Esophagus squamous epithelium (tissue), 5 donors: ENCODE data around the gene FGB. TPM values are rescaled to one million over a fixed set of nuclear protein-coding genes. Genes with fewer than 3 reads are reported as not detected.

Experiments
- DNase-seq: peaks from one replicate; lab custom pipeline; 2025; lab: John Stamatoyannopoulos, UW
- H3K27ac ChIP-seq, 4 donors: fragments of 200-600 bp; sonication (generic); one replicate each; pipeline ENCODE4 v1.5.1; 2016 to 2019; ENCODE audit warnings: mild to moderate bottlenecking in 1 of 4
- H3K27me3 ChIP-seq, 4 donors: fragments of 200-600 bp; sonication (generic); 1 replicate in 3 of 4; 2 replicates in 1 of 4; pipeline versions ENCODE4 v1.5.1 to v1.6.0; 2017 to 2021; ENCODE audit warnings: antibody characterized with exemption in 1 of 4
- H3K36me3 ChIP-seq, 3 donors: fragments of 200-600 bp; sonication (generic); one replicate each; pipeline ENCODE4 v1.5.1; 2016 to 2019
- H3K4me1 ChIP-seq, 3 donors: fragments of 200-600 bp; sonication (generic); one replicate each; pipeline ENCODE4 v1.5.1; 2017 to 2019
- H3K4me3 ChIP-seq, 4 donors: fragments of 200-600 bp; sonication (generic); 1 replicate in 3 of 4; 2 replicates in 1 of 4; pipeline ENCODE4 v1.5.1; 2016 to 2019; ENCODE audit warnings: mild to moderate bottlenecking in 2 of 4, moderate library complexity in 1 of 4
- H3K9me3 ChIP-seq, 3 donors: fragments of 200-600 bp; sonication (generic); one replicate each; pipeline ENCODE4 v1.5.1; 2016 to 2019
- CTCF ChIP-seq, 6 experiments: fragments of 450-650 bp in 4 of 6; fragments of 200-600 bp in 2 of 6; sonication (generic) in 2 of 6; IDR thresholded peaks; one replicate each; pipeline ENCODE4 v1.5.1; 2016 to 2019; ENCODE audit warnings: antibody characterized with exemption in 6 of 6, mild to moderate bottlenecking in 4 of 6, moderate library complexity in 4 of 6
- POLR2A ChIP-seq, 4 donors: fragments of 450-650 bp; IDR thresholded peaks; one replicate each; pipeline ENCODE4 v1.6.1; 2017; ENCODE audit warnings: antibody characterized with exemption in 4 of 4, mild to moderate bottlenecking in 4 of 4, moderate library complexity in 3 of 4
- WGBS, 2 donors: methylation state at CpG; one replicate each; pipeline ENCODE4 v1.1.5; 2018; 5-methylcytosine and 5-hydroxymethylcytosine counted together
- intact Hi-C: fragments of 100-400 bp; cut with DNase I; formaldehyde crosslinking; loops from one replicate; pipeline ENCODE4 v1.15.0; 2022
- total RNA-seq, 4 donors: library from RNA; depleted of rRNA; stranded (reverse); fragments of >200 nt; gene quantifications; one replicate each; pipeline ENCODE4 v1.1.0, GENCODE V29; 2016
- donor health status: DM: yes; HTN: yes; CAD: no.

FGB gene
- total RNA-seq: not detected

- no peak for DNase-seq
- no peak within 1 kb of the TSS for H3K4me3 ChIP-seq
- TF ChIP-seq CTCF (IDR thresholded peaks at IDR 0.05) (no peak), POLR2A (IDR thresholded peaks at IDR 0.05) (no peak)
- H3K9me3 ChIP-seq: no peaks in the 10 kb centered on the region
- H3K27me3 ChIP-seq: no peaks in the 10 kb centered on the region
- 62 to 68% methylated on average over 2 of the region's 2 CpGs for WGBS, 2 donors
- H3K36me3 ChIP-seq: no peaks in the 10 kb centered on the region
- intact Hi-C loops: no loop called here
- H3K4me1 ChIP-seq: no peaks in the 10 kb centered on the region
- H3K27ac ChIP-seq: no peak within 1 kb of the TSS
These were observed at the start of gene FGB for GRCh38 chr4:154562697-154563254. Gene FGB (plus strand): TSS chr4:154563011. CDS start chr4:154563019, 8 bp downstream.

GRCh38 chr4:154516318-154517029, 46.3 kb upstream of the FGB start:
- Histone ChIP-seq H3K27me3 (peaks cover 0 to 6% (median 0%) of the 10 kb centered on the region in 4 donors), H3K27ac (no peak overlapping the region), H3K36me3 (no peaks in the 10 kb centered on the region), H3K4me3 (no peak overlapping the region), H3K4me1 (no peaks in the 10 kb centered on the region), H3K9me3 (no peaks in the 10 kb centered on the region)
- intact Hi-C loops: no loop called here
- 10 to 16% methylated on average over 1 of the region's 1 CpG for WGBS, 2 donors
- TF ChIP-seq CTCF (IDR thresholded peaks at IDR 0.05): no peak
- TF ChIP-seq POLR2A (IDR thresholded peaks at IDR 0.05): no peak
- DNase-seq: no peak

GRCh38 chr4:154517591-154517990, 45.2 kb upstream of the FGB start:
- TF ChIP-seq POLR2A (IDR thresholded peaks at IDR 0.05): no peak
- TF ChIP-seq CTCF (IDR thresholded peaks at IDR 0.05): no peak
- Histone ChIP-seq H3K4me3 (no peak overlapping the region), H3K36me3 (no peaks in the 10 kb centered on the region), H3K9me3 (no peaks in the 10 kb centered on the region), H3K4me1 (no peaks in the 10 kb centered on the region), H3K27ac (no peak overlapping the region), H3K27me3 (peaks cover 0 to under 1% (median 0%) of the 10 kb centered on the region in 4 donors)
- DNase-seq: no peak
- intact Hi-C loops: no loop called here
- WGBS, 2 donors: 65 to 86% methylated on average over 4 of the region's 4 CpGs

- TF ChIP-seq POLR2A (IDR thresholded peaks at IDR 0.05): no peak
- no peak for TF ChIP-seq CTCF (IDR thresholded peaks at IDR 0.05)
- intact Hi-C loops: no loop called here
- Histone ChIP-seq H3K27me3 (peaks cover 0 to 7% (median 0%) of the 10 kb centered on the region in 4 donors), H3K4me1 (no peaks in the 10 kb centered on the region), H3K9me3 (no peaks in the 10 kb centered on the region), H3K27ac (no peak overlapping the region), H3K4me3 (no peak overlapping the region), H3K36me3 (no peaks in the 10 kb centered on the region)
- WGBS, 2 donors: 80 to 89% methylated on average over 4 of the region's 4 CpGs
- DNase-seq: no peak
These were observed 43.6 kb upstream of the FGB start for GRCh38 chr4:154519214-154519613.

- intact Hi-C loops: no loop called here
- no peak for TF ChIP-seq CTCF (IDR thresholded peaks at IDR 0.05)
- TF ChIP-seq POLR2A (IDR thresholded peaks at IDR 0.05): no peak
- Histone ChIP-seq H3K4me1 (no peaks in the 10 kb centered on the region), H3K27ac (no peak overlapping the region), H3K9me3 (no peaks in the 10 kb centered on the region), H3K36me3 (no peaks in the 10 kb centered on the region), H3K27me3 (peaks cover 0 to 7% (median 0%) of the 10 kb centered on the region in 4 donors), H3K4me3 (no peak overlapping the region)
- DNase-seq: no peak
These were observed 41.2 kb upstream of the FGB start for GRCh38 chr4:154521607-154522006.
